Body of pancreas (tissue), 4 donors: ENCODE results near the gene BCL3.

Source experiments
- POLR2A ChIP-seq, 3 donors: fragments of 450-650 bp; IDR thresholded peaks; one replicate each; pipeline ENCODE4 v1.6.1; 2016; ENCODE audit warnings: antibody characterized with exemption in 3 of 3, mild to moderate bottlenecking in 2 of 3
- TF ChIP-seq, protein P1 (sequence below), 7 experiments: fragments of 450-650 bp in 4 of 7; fragments of 200-600 bp in 3 of 7; sonication (generic) in 3 of 7; IDR thresholded peaks; one replicate each; pipeline ENCODE4 v1.5.1; 2016 to 2019; ENCODE audit warnings: antibody characterized with exemption in 7 of 7

DNA sequence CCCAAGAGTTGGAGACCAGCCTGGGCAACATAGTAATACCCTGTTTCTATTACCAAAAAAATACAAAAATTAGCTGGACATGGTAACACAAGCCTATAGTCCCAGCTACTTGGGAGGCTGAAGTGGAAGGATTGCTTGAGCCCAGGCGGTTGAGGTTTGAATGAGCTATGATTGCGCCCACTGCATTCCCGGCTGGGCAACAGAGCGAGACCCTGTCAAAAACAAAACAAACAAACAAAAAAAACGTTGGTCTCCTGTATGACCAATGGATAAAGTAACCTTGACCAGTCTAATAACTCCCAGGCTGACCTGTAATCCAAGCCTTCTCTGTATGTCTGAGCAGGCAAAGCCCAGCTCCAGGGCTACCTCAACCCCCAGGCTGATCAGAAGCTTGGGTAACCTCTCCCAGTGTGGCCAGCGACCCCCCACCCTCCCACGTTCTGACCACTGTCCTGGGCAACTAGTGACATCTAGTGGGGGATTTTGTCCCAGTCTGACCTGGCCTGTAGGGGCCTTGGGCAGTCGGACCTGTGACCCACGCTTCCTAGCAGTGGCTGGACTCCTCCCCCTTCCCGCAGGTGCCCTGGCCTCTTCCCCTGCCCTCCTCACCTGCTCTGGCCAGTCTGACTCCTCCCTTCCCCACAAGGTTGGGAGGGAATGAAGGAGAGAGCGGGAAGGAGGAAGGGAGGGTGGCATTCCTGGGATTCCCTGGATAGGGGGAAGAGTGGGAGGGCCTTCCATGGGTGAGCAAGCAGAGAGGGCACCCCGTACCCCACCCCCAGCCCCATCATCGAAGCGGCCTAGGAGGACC lies 59.3 kb downstream of the BCL3 start:
- TF ChIP-seq, protein P1, sequence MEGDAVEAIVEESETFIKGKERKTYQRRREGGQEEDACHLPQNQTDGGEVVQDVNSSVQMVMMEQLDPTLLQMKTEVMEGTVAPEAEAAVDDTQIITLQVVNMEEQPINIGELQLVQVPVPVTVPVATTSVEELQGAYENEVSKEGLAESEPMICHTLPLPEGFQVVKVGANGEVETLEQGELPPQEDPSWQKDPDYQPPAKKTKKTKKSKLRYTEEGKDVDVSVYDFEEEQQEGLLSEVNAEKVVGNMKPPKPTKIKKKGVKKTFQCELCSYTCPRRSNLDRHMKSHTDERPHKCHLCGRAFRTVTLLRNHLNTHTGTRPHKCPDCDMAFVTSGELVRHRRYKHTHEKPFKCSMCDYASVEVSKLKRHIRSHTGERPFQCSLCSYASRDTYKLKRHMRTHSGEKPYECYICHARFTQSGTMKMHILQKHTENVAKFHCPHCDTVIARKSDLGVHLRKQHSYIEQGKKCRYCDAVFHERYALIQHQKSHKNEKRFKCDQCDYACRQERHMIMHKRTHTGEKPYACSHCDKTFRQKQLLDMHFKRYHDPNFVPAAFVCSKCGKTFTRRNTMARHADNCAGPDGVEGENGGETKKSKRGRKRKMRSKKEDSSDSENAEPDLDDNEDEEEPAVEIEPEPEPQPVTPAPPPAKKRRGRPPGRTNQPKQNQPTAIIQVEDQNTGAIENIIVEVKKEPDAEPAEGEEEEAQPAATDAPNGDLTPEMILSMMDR (IDR thresholded peaks at IDR 0.05), result peak in 4 of 7 experiments; percentile 25 to 49 (median 38)
- no peak for TF ChIP-seq POLR2A (IDR thresholded peaks at IDR 0.05)
